Stomach (tissue), 9 donors: ENCODE data around the gene ANO5. TPM values are rescaled to one million over a fixed set of nuclear protein-coding genes. Genes with fewer than 3 reads are reported as not detected.

ENCODE experiments used
- DNase-seq, 2 donors: peaks; one replicate each; pipeline versions ENCODE4 v3.0.0 to v3.0.0-alpha.2; 2013 to 2019
- H3K27ac ChIP-seq, 5 donors: fragments of 200-600 bp in 4 of 5; sonication (generic) in 4 of 5; one replicate each; pipeline ENCODE4 v1.5.1; 2013 to 2019; ENCODE audit warnings: mild to moderate bottlenecking in 1 of 5, moderate library complexity in 1 of 5
- H3K27me3 ChIP-seq, 3 donors: fragments of 200-600 bp; sonication (generic); one replicate each; pipeline ENCODE4 v1.5.1; 2017 to 2019; ENCODE audit warnings: mixed run types in 1 of 3
- H3K36me3 ChIP-seq, 4 donors: fragments of 200-600 bp; sonication (generic); 1 replicate in 3 of 4; 2 replicates in 1 of 4; pipeline ENCODE4 v1.5.1; 2016 to 2019
- H3K4me1 ChIP-seq, 4 donors: fragments of 200-600 bp; sonication (generic); one replicate each; pipeline ENCODE4 v1.5.1; 2016 to 2019
- H3K4me3 ChIP-seq, 4 donors: fragments of 200-600 bp; sonication (generic) in 3 of 4; one replicate each; pipeline ENCODE4 v1.5.1; 2016 to 2019; ENCODE audit warnings: mild to moderate bottlenecking in 1 of 4
- H3K9me3 ChIP-seq, 4 donors: fragments of 200-600 bp; sonication (generic); one replicate each; pipeline ENCODE4 v1.5.1; 2016 to 2019
- EP300 ChIP-seq: sonication (generic); formaldehyde crosslinking; IDR thresholded peaks from one replicate; pipeline ENCODE4 v1.6.1; 2017; ENCODE audit warnings: antibody characterized with exemption
- POLR2A ChIP-seq, 4 donors: fragments of 450-650 bp; IDR thresholded peaks; one replicate each; pipeline ENCODE4 v1.6.1; 2016; ENCODE audit warnings: antibody characterized with exemption in 4 of 4, control low read depth in 2 of 4, mild to moderate bottlenecking in 1 of 4, moderate library complexity in 1 of 4
- POLR2AphosphoS5 ChIP-seq, 3 donors: sonication (generic); formaldehyde crosslinking; IDR thresholded peaks; one replicate each; pipeline ENCODE4 v1.6.1; 2016; ENCODE audit warnings: antibody characterized with exemption in 3 of 3
- WGBS, 5 donors: extraction: QIAGEN DNeasy Blood & Tissue Kit in 3 of 5; methylation state at CpG; one replicate each; pipeline versions ENCODE4 v1.1.5 to v1.1.7; 2013 to 2018; 5-methylcytosine and 5-hydroxymethylcytosine counted together
- intact Hi-C: fragments of 100-400 bp; cut with DNase I; formaldehyde crosslinking; loops from one replicate; pipeline ENCODE4 v1.15.1; 2023; ENCODE audit warnings: low total_unique reads
- polyA plus RNA-seq, 3 donors: library from polyadenylated mRNA; stranded (reverse); fragments of 200-250 nt; gene quantifications; one replicate each; pipeline ENCODE4 v1.2.3, GENCODE V29; 2013
- total RNA-seq, 5 donors: library from RNA; depleted of rRNA; stranded (reverse); fragments of >200 nt; gene quantifications; one replicate each; pipeline versions ENCODE4 v1.1.0 to v1.2.3, GENCODE V29; 2014 to 2016
- TF ChIP-seq, protein P1 (sequence below), 7 experiments: fragments of 450-650 bp in 4 of 7; fragments of 200-600 bp in 3 of 7; sonication (generic) in 3 of 7; IDR thresholded peaks; one replicate each; pipeline ENCODE4 v1.5.1; 2016 to 2019; ENCODE audit warnings: antibody characterized with exemption in 7 of 7, control low read depth in 2 of 7, mild to moderate bottlenecking in 1 of 7
- donor health status: healthy with polysubstance abuse.
- donor health status: Bipolar disorder and iron deficiency.
- donor health status: healthy.

The ANO5 gene
- total and polyA plus RNA-seq, 8 donors = 0.62 to 14.1 (median 4.1) TPM

- Histone ChIP-seq H3K27me3 (no peaks in the 10 kb centered on the region), H3K4me3 (no peak overlapping the region), H3K27ac (no peak overlapping the region), H3K4me1 (no peaks in the 10 kb centered on the region), H3K9me3 (no peaks in the 10 kb centered on the region), H3K36me3 (no peaks in the 10 kb centered on the region)
- peak in 1 of 2 donors; percentile 50 for DNase-seq
- TF ChIP-seq EP300 = no peak
- TF ChIP-seq, protein P1, sequence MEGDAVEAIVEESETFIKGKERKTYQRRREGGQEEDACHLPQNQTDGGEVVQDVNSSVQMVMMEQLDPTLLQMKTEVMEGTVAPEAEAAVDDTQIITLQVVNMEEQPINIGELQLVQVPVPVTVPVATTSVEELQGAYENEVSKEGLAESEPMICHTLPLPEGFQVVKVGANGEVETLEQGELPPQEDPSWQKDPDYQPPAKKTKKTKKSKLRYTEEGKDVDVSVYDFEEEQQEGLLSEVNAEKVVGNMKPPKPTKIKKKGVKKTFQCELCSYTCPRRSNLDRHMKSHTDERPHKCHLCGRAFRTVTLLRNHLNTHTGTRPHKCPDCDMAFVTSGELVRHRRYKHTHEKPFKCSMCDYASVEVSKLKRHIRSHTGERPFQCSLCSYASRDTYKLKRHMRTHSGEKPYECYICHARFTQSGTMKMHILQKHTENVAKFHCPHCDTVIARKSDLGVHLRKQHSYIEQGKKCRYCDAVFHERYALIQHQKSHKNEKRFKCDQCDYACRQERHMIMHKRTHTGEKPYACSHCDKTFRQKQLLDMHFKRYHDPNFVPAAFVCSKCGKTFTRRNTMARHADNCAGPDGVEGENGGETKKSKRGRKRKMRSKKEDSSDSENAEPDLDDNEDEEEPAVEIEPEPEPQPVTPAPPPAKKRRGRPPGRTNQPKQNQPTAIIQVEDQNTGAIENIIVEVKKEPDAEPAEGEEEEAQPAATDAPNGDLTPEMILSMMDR (IDR thresholded peaks at IDR 0.05) = peak in 5 of 7 experiments; percentile 32 to 78 (median 65)
- WGBS, 5 donors = 41 to 51% (median 45%) methylated on average over 5 of the region's 5 CpGs
- intact Hi-C loops = no loop called here
Measured at GRCh38 chr11:22304337-22304961, 111.6 kb downstream of the ANO5 start.

DNA sequence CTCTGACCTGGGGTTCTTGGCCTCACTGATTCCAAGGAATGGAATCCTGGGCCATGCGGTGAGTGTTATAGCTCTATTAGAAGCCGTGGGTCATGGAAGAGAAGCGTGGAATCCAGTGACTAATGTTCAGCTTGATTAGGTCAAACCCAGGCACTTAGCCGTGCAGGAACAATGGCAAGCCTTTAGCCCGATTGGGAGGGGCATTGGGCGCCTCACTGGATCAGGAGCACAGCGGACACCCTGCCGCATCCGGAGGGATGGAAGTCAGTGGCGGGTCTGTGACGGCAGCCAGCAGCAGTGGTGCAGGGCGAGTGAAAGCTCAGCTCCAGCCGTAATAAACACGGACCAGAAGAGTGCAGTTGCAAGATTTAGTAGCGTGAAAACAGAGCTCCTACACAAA is 124.8 kb downstream of the ANO5 start:
- TF ChIP-seq POLR2A (IDR thresholded peaks at IDR 0.05) (no peak), EP300 (no peak)
- no peak overlapping the region for H3K4me3 ChIP-seq
- 86 to 93% (median 91%) methylated on average over 14 to 15 of the region's 15 CpGs for WGBS, 5 donors
- H3K4me1 ChIP-seq = no peaks in the 10 kb centered on the region
- intact Hi-C loops = no loop called here
- no peaks in the 10 kb centered on the region for H3K9me3 ChIP-seq
- DNase-seq = no peak
- no peaks in the 10 kb centered on the region for H3K27me3 ChIP-seq
- no peaks in the 10 kb centered on the region for H3K36me3 ChIP-seq
- no peak overlapping the region for H3K27ac ChIP-seq

DNA sequence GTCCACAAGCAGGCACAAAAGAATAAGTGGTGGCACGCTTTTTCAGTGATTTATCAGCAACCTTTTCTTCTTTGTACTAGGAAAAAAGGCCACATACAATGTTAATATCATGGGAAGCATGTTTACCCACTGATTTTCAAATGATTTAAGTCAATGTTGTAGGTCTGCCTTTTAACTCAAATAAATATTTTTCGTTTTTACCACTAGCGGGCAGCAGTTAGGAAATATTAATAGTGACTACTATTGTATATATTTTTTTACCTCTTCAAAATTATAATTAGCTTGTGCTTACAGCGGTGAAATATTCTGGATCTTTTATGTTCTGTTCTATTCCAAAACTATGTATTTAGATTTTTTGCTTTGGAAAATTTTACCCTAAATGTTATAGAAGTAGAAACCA is 138.9 kb downstream of the ANO5 start:
- Histone ChIP-seq H3K27ac (no peak overlapping the region), H3K9me3 (no peaks in the 10 kb centered on the region), H3K4me1 (no peaks in the 10 kb centered on the region), H3K36me3 (no peaks in the 10 kb centered on the region), H3K4me3 (no peak overlapping the region), H3K27me3 (no peaks in the 10 kb centered on the region)
- WGBS, 5 donors = 38 to 51% (median 43%) methylated on average over 4 of the region's 4 CpGs
- TF ChIP-seq EP300 (no peak), POLR2A (IDR thresholded peaks at IDR 0.05) (no peak), POLR2AphosphoS5 (IDR thresholded peaks at IDR 0.05) (no peak)
- TF ChIP-seq, protein P1 (IDR thresholded peaks at IDR 0.05) = no peak
- no peak for DNase-seq
- intact Hi-C loops = loop anchor here (10.0 kb wide), 1 partner anchor 453 kb away; no protein-coding TSS in a partner anchor

Other genes starting within 250 kb of the ANO5 start
- gene SLC17A6, start 145.3 kb downstream of the ANO5 start, total RNA-seq = not detected
- gene SLC17A6, start 145.3 kb downstream of the ANO5 start, polyA plus RNA-seq = not detected